GM12873 (cell line): Measurements from ENCODE around the gene CPAMD8.

Source experiments
- CTCF ChIP-seq: IDR thresholded peaks from 2 replicates; pipeline ENCODE4 v1.5.1; 2012; ENCODE audit warnings: low read depth, mild to moderate bottlenecking, moderate library complexity, low read length, control low read depth; ENCODE audit not compliant: insufficient read depth; ENCODE audit errors: missing control alignments

Gene CPAMD8

GRCh38 chr19:16897029-16897855, 129.4 kb downstream of the CPAMD8 start:
- no peak for TF ChIP-seq CTCF

GRCh38 chr19:16896146-16897028, 130.2 kb downstream of the CPAMD8 start:
- no peak for TF ChIP-seq CTCF

GRCh38 chr19:16895467-16896145, 131.0 kb downstream of the CPAMD8 start:
- no peak for TF ChIP-seq CTCF

- no peak for TF ChIP-seq CTCF
Measured at GRCh38 chr19:16894080-16894479, 132.5 kb downstream of the CPAMD8 start.

GRCh38 chr19:16893686-16893989, 133.0 kb downstream of the CPAMD8 start:
- no peak for TF ChIP-seq CTCF

- TF ChIP-seq CTCF = no peak
Measured at GRCh38 chr19:16892868-16893685, 133.5 kb downstream of the CPAMD8 start.

GRCh38 chr19:16892436-16892835, 134.2 kb downstream of the CPAMD8 start:
- no peak for TF ChIP-seq CTCF
